ENCODE results near the gene TRIM63.

GRCh38 chr1:26029054-26029863 is 38.2 kb downstream of the TRIM63 start:
- TF ChIP-seq CTCF (IDR thresholded peaks at IDR 0.05) (no peak), POLR2AphosphoS5 (IDR thresholded peaks at IDR 0.05; ENCODE audit: low read depth, low read length) (no peak)

Data from Panc1 (cell line).